Mammary epithelial cell (primary cell): ENCODE results near the gene SLC25A13.

Source experiments
- EZH2 ChIP-seq: IDR thresholded peaks from 2 replicates; pipeline ENCODE4 v1.6.1; 2012; ENCODE audit warnings: low read length, inconsistent platforms, borderline replicate concordance
- TF ChIP-seq, protein P1 (sequence below), 2 donors: IDR thresholded peaks in 1 of 2; conservative IDR thresholded peaks in 1 of 2; 2 replicates each; pipeline ENCODE4 v1.5.1; 2011 to 2012; ENCODE audit warnings: inconsistent platforms in 2 of 2, low read length in 2 of 2, mild to moderate bottlenecking in 2 of 2, control low read depth in 1 of 2, low read depth in 1 of 2; ENCODE audit not compliant: insufficient read depth in 1 of 2; ENCODE audit errors: extremely low read depth in 1 of 2

DNA sequence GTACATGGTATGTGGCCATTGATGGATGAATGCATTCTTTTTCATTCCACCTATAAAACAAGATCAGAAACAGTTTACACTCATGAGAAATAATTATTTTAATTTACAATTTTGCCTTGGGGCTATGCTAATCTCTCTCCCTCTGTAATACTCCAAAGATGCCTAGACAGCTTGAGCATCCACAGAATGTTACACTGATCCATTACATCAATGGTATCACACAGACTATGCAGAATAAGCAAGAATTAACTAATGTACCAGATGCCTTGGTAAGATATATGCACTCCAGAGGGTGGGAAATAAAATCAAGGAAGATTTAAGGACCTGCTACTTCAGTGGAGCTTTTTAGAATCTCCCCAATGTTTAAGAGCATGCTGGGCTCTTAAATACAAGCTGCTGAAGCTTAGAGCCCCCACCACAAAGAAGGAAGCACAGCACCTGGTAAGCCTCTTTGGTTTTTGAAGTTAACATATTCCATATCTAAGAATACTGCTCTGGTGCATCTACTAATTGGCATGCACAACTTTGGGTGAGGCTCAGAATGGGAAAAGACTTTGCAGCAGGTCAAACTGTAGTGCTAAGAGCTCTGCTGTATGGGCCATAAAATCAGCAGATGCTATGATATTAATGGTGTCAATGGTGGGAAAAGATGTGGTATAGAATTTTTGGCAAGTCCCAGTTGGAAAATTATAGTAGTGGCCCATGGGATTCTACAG lies 219.6 kb downstream of the SLC25A13 start:
- TF ChIP-seq, protein P1, sequence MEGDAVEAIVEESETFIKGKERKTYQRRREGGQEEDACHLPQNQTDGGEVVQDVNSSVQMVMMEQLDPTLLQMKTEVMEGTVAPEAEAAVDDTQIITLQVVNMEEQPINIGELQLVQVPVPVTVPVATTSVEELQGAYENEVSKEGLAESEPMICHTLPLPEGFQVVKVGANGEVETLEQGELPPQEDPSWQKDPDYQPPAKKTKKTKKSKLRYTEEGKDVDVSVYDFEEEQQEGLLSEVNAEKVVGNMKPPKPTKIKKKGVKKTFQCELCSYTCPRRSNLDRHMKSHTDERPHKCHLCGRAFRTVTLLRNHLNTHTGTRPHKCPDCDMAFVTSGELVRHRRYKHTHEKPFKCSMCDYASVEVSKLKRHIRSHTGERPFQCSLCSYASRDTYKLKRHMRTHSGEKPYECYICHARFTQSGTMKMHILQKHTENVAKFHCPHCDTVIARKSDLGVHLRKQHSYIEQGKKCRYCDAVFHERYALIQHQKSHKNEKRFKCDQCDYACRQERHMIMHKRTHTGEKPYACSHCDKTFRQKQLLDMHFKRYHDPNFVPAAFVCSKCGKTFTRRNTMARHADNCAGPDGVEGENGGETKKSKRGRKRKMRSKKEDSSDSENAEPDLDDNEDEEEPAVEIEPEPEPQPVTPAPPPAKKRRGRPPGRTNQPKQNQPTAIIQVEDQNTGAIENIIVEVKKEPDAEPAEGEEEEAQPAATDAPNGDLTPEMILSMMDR (conservative IDR thresholded peaks at IDR 0.05 in 1 of 2, IDR thresholded peaks at IDR 0.05 in 1 of 2; ENCODE audit: extremely low read depth in 1 of 2, insufficient read depth in 1 of 2, low read depth in 1 of 2, low read length in 2 of 2): no peak
- no peak for TF ChIP-seq EZH2
